ENCODE data around the gene PIK3R3. TPM values are rescaled to one million over a fixed set of nuclear protein-coding genes. Genes with fewer than 3 reads are reported as not detected.
A peak's percentile ranks its signal among the peaks of the same experiment; 100 is the strongest.

PIK3R3 gene
- total and polyA plus RNA-seq, 7 donors: 6.7 to 24.2 (median 17.4) TPM

DNA sequence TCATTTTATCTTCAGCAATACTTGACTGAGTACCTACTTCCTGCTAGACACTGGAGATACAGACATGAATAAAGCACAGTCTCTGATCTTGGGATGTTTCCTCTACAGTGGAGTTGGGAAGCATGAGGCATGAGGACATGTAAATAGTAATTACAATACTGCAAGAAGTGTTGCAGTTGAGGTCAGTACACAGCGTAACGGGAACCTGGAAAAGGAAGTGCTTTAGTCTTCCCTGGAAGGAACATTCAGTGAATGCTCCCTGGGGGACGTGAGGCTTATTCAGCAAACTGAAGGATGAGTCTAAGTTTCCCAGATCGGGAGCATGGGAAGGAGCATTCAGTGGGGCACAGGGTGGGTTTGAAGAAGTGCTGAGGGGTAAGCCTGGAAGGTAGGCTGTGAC lies 112.4 kb downstream of the PIK3R3 start:
- 16 to 57% (median 40%) methylated on average over 4 of the region's 4 CpGs for WGBS, 3 donors
- intact Hi-C loops (cut with DNase I): no loop called here
- H3K27ac ChIP-seq: peak overlapping the region; percentile 9
- H3K9me3 ChIP-seq: no peaks in the 10 kb centered on the region
- H3K4me1 ChIP-seq: peaks cover 17% of the 10 kb centered on the region
- DNase-seq (no peak), ATAC-seq (peak in 3 of 4 donors; percentile 20 to 43 (median 30))
- H3K4me3 ChIP-seq: no peak overlapping the region
- TF ChIP-seq CTCF (IDR thresholded peaks at IDR 0.05): no peak
- H3K27me3 ChIP-seq (ENCODE audit: insufficient read depth in 3 of 3, low read length in 2 of 3): no peaks in the 10 kb centered on the region
- H3K36me3 ChIP-seq (ENCODE audit: insufficient read depth in 1 of 2, low read depth in 1 of 2): peaks cover 3 to 70% of the 10 kb centered on the region in 2 donors

DNA sequence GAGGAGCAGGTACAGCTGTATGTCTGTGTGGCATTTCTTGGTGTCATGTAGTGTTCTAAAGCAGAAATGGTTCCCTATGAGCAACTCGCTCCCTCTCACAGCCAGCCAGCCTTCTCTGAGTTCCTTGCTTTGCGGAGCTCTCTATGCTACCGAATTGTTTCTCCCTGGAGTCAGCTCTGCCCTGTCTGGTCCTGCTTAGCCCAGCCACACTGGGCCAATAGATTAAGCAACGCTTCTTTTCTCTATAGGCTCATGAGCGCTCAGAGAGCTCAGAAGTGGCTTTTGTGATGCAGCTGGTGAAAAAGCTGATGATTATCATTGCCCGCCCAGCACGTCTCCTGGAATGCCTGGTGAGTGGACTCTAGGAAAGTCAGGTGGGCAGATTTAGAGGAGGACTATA lies 113.1 kb downstream of the PIK3R3 start:
- no peaks in the 10 kb centered on the region for H3K27me3 ChIP-seq (ENCODE audit: insufficient read depth in 3 of 3, low read length in 2 of 3)
- peaks cover 17% of the 10 kb centered on the region for H3K4me1 ChIP-seq
- no peak overlapping the region for H3K4me3 ChIP-seq
- H3K27ac ChIP-seq: peak overlapping the region; percentile 9
- ATAC-seq: peak in 1 of 4 donors; percentile 9
- no peak for TF ChIP-seq CTCF (IDR thresholded peaks at IDR 0.05)
- 93 to 95% (median 94%) methylated on average over 7 of the region's 7 CpGs for WGBS, 3 donors
- H3K9me3 ChIP-seq: no peaks in the 10 kb centered on the region
- intact Hi-C loops (cut with DNase I): no loop called here
- DNase-seq: no peak
- H3K36me3 ChIP-seq (ENCODE audit: insufficient read depth in 1 of 2, low read depth in 1 of 2): peaks cover 3 to 64% of the 10 kb centered on the region in 2 donors

DNA sequence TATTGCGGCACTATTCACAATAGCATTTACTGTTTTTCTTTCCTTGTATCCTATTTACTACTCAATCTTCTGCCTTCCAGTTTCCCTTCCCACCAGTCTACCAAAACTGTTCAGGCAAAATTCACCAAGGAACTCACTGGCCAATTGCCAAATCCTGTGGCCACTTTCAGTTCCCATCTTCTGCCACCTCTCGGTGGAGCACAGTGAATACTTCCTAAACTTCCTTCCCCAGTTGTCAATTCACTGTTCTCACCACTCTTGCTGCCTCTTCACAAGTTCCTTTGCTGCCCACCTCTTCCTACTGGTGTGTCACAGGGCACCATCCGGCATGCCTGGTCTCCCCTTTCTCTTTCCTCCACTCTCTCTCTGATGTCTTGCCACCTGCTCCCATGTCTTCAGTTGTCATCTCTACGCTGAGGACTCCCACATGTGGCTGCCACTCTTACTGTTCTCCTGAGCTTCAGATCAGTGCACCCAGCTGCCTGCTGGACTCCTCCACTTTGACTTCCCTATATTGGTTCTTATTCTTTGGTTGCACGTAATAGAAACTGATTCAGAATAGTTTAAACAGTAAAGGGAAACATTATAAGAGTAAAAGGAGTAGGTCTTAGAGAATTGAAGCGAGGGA lies 114.4 kb downstream of the PIK3R3 start:
- DNase-seq (no peak), ATAC-seq (peak; percentile 29 to 55 (median 46))
- Histone ChIP-seq H3K27me3 (ENCODE audit: insufficient read depth in 3 of 3, low read length in 2 of 3) (no peaks in the 10 kb centered on the region), H3K4me1 (peaks cover 17% of the 10 kb centered on the region), H3K27ac (peak overlapping the region; percentile 42), H3K36me3 (ENCODE audit: insufficient read depth in 1 of 2, low read depth in 1 of 2) (peaks cover 3 to 61% of the 10 kb centered on the region in 2 donors), H3K9me3 (no peaks in the 10 kb centered on the region), H3K4me3 (no peak overlapping the region)
- intact Hi-C loops (cut with DNase I): no loop called here
- no peak for TF ChIP-seq CTCF (IDR thresholded peaks at IDR 0.05)
- WGBS, 3 donors: 68 to 86% (median 75%) methylated on average over 6 of the region's 6 CpGs

DNA sequence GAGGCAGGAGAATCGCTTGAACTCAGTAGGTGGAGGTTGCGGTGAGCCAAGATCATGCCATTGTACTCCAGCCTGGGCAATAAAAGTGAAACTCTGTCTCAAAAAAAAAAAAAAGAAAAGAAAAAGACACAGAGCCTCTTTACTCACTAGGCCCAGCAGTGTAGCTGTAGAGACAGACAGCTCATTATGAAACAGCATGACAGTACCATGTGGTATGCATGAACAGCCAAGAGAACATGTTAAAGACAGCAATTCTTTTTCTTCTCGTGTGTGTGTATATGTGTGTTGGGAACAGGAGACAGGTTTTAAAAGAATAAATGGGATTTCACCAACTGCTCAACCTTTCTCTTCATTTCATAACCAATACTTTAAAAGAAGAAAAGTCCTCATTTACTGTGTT lies 118.8 kb downstream of the PIK3R3 start:
- no peaks in the 10 kb centered on the region for H3K27me3 ChIP-seq (ENCODE audit: insufficient read depth in 3 of 3, low read length in 2 of 3)
- H3K4me3 ChIP-seq: no peak overlapping the region
- no peak overlapping the region for H3K27ac ChIP-seq
- no peaks in the 10 kb centered on the region for H3K4me1 ChIP-seq
- 93 to 99% (median 94%) methylated on average over 3 of the region's 3 CpGs for WGBS, 3 donors
- no peaks in the 10 kb centered on the region for H3K9me3 ChIP-seq
- H3K36me3 ChIP-seq (ENCODE audit: insufficient read depth in 1 of 2, low read depth in 1 of 2): peaks cover 16 to 61% of the 10 kb centered on the region in 2 donors
- no peak for TF ChIP-seq CTCF (IDR thresholded peaks at IDR 0.05)
- ATAC-seq: peak in 2 of 4 donors; percentile 30 to 38
- intact Hi-C loops (cut with DNase I): no loop called here
- no peak for DNase-seq

- no peaks in the 10 kb centered on the region for H3K4me1 ChIP-seq
- no peaks in the 10 kb centered on the region for H3K27me3 ChIP-seq (ENCODE audit: insufficient read depth in 3 of 3, low read length in 2 of 3)
- TF ChIP-seq CTCF (IDR thresholded peaks at IDR 0.05): no peak
- H3K4me3 ChIP-seq: no peak overlapping the region
- peaks cover 17 to 70% of the 10 kb centered on the region in 2 donors for H3K36me3 ChIP-seq (ENCODE audit: insufficient read depth in 1 of 2, low read depth in 1 of 2)
- 88 to 100% (median 94%) methylated on average over 1 of the region's 1 CpG for WGBS, 3 donors
- H3K9me3 ChIP-seq: no peaks in the 10 kb centered on the region
- no peak overlapping the region for H3K27ac ChIP-seq
- DNase-seq: no peak
- ATAC-seq: no peak
- intact Hi-C loops (cut with DNase I): no loop called here
Measured at GRCh38 chr1:46012236-46012635, 120.2 kb downstream of the PIK3R3 start.

Measured in psoas muscle (tissue), 8 donors.